Neural cell (in vitro differentiated cells): ENCODE results near the gene IDE.

Experiments used
- SMC3 ChIP-seq: fragments of 450-650 bp; conservative IDR thresholded peaks from 2 replicates; pipeline ENCODE4 v1.6.1; 2014; ENCODE audit warnings: antibody characterized with exemption, mild to moderate bottlenecking, moderate library complexity; ENCODE audit not compliant: poor library complexity
- TF ChIP-seq, protein P1 (sequence below): fragments of 450-650 bp; IDR thresholded peaks from 2 replicates; pipeline ENCODE4 v1.5.1; 2014; ENCODE audit warnings: antibody characterized with exemption, mild to moderate bottlenecking, moderate library complexity; ENCODE audit not compliant: poor library complexity, severe bottlenecking

DNA sequence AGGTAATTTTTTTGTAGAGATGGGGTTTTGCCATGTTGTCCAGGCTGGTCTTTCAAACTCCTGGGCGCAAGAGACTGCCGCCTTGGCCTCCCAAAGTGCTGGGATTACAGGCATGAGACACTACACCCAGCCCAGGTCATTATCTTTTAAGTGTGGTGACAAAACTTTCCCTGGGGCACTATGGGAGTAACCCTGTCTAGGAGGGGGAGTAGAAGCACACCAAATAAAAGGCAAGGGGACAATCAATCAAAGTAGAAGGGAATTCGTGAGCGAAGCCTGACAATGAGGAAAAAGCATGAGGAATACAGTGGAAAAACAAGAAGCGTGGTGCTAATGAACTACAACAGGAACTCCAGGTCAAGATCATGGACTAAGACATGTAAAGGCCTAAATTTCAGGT is 31.4 kb downstream of the IDE start:
- TF ChIP-seq, protein P1, sequence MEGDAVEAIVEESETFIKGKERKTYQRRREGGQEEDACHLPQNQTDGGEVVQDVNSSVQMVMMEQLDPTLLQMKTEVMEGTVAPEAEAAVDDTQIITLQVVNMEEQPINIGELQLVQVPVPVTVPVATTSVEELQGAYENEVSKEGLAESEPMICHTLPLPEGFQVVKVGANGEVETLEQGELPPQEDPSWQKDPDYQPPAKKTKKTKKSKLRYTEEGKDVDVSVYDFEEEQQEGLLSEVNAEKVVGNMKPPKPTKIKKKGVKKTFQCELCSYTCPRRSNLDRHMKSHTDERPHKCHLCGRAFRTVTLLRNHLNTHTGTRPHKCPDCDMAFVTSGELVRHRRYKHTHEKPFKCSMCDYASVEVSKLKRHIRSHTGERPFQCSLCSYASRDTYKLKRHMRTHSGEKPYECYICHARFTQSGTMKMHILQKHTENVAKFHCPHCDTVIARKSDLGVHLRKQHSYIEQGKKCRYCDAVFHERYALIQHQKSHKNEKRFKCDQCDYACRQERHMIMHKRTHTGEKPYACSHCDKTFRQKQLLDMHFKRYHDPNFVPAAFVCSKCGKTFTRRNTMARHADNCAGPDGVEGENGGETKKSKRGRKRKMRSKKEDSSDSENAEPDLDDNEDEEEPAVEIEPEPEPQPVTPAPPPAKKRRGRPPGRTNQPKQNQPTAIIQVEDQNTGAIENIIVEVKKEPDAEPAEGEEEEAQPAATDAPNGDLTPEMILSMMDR: no peak
- no peak for TF ChIP-seq SMC3
